ENCODE results near the gene ANKRD45.
"Not testable (repeated sequence)": the region's sequence is repeated elsewhere in the genome, so short reads cannot be mapped to it uniquely, and the experiment has no call there.

The ANKRD45 gene

GRCh38 chr1:173669491-173669941 is at the start of gene ANKRD45:
ANKRD45 (minus strand) TSS chr1:173669851; CDS start chr1:173659418, 10,433 bp downstream.
- no peak for DNase-seq

GRCh38 chr1:173717238-173717637 is 47.6 kb upstream of the ANKRD45 start:
- DNase-seq = no peak

- no peak for DNase-seq
Measured at GRCh38 chr1:173715538-173715844, 45.8 kb upstream of the ANKRD45 start.

- peak; percentile 66 to 82 for DNase-seq
Measured at GRCh38 chr1:173714759-173715537, 45.3 kb upstream of the ANKRD45 start, which contains the start of gene KLHL20. KLHL20 (plus strand) TSS chr1:173714981; CDS start chr1:173716044, 1,063 bp downstream.

- no peak for DNase-seq
Measured at GRCh38 chr1:173714441-173714758, 44.7 kb upstream of the ANKRD45 start.

- DNase-seq = no peak
Measured at GRCh38 chr1:173708787-173709186, 39.1 kb upstream of the ANKRD45 start.

- DNase-seq = no peak
Measured at GRCh38 chr1:173705117-173705516, 35.5 kb upstream of the ANKRD45 start.

- no peak for DNase-seq
Measured at GRCh38 chr1:173702736-173703135, 33.1 kb upstream of the ANKRD45 start.

GRCh38 chr1:173701299-173701698 is 31.6 kb upstream of the ANKRD45 start:
- not testable (repeated sequence) for DNase-seq

GRCh38 chr1:173693238-173693637 is 23.6 kb upstream of the ANKRD45 start:
- no peak for DNase-seq

GRCh38 chr1:173688300-173688699 is 18.6 kb upstream of the ANKRD45 start:
- no peak for DNase-seq

- DNase-seq = not testable (repeated sequence)
Measured at GRCh38 chr1:173685121-173685520, 15.5 kb upstream of the ANKRD45 start.

- not testable (repeated sequence) for DNase-seq
Measured at GRCh38 chr1:173683838-173684237, 14.2 kb upstream of the ANKRD45 start.

GRCh38 chr1:173682184-173682583 is 12.5 kb upstream of the ANKRD45 start:
- no peak for DNase-seq

- not testable (repeated sequence) for DNase-seq
Measured at GRCh38 chr1:173680152-173680551, 10.5 kb upstream of the ANKRD45 start.

- DNase-seq = not testable (repeated sequence)
Measured at GRCh38 chr1:173674496-173674895, 4.8 kb upstream of the ANKRD45 start.

GRCh38 chr1:173666646-173667045 is 3.0 kb downstream of the ANKRD45 start:
- no peak for DNase-seq

GRCh38 chr1:173663159-173663558 is 6.5 kb downstream of the ANKRD45 start:
- DNase-seq = no peak

- no peak for DNase-seq
Measured at GRCh38 chr1:173661763-173662162, 7.9 kb downstream of the ANKRD45 start.

- DNase-seq = no peak
Measured at GRCh38 chr1:173661271-173661670, 8.4 kb downstream of the ANKRD45 start.

- DNase-seq = no peak
Measured at GRCh38 chr1:173660306-173660705, 9.3 kb downstream of the ANKRD45 start.

- DNase-seq = no peak
Measured at GRCh38 chr1:173648880-173649605, 20.6 kb downstream of the ANKRD45 start.

GRCh38 chr1:173646656-173647055 is 23.0 kb downstream of the ANKRD45 start:
- no peak for DNase-seq

- DNase-seq = not testable (repeated sequence)
Measured at GRCh38 chr1:173642450-173643139, 27.1 kb downstream of the ANKRD45 start.

Data from stimulated activated CD4-positive, alpha-beta T cell treated with anti-CD3 and anti-CD28 coated beads, Interleukin-4, amount 100 ng/mL, for 4 hours (primary cell).